Transverse colon (tissue), 4 donors: ENCODE measurements around the gene ACP2. TPM values are rescaled to one million over a fixed set of nuclear protein-coding genes. Genes with fewer than 3 reads are reported as not detected.
"Not testable (repeated sequence)": the region's sequence is repeated elsewhere in the genome, so short reads cannot be mapped to it uniquely, and the experiment has no call there.

Source experiments
- DNase-seq: peaks from one replicate; pipeline ENCODE4 v3.0.0-alpha.2; 2019
- H3K27ac ChIP-seq, 4 donors: fragments of 200-600 bp; sonication (generic); 2 replicates each; pipeline ENCODE4 v1.5.1; 2016 to 2018; ENCODE audit warnings: inconsistent platforms in 4 of 4
- H3K27me3 ChIP-seq: fragments of 200-600 bp; sonication (generic); 2 replicates; pipeline ENCODE4 v1.5.1; 2017; ENCODE audit warnings: inconsistent platforms
- H3K36me3 ChIP-seq, 4 donors: fragments of 200-600 bp; sonication (generic); 2 replicates each; pipeline ENCODE4 v1.5.1; 2017 to 2019; ENCODE audit warnings: inconsistent platforms in 4 of 4
- H3K4me1 ChIP-seq, 4 donors: fragments of 200-600 bp; sonication (generic); 2 replicates each; pipeline ENCODE4 v1.5.1; 2017 to 2020; ENCODE audit warnings: inconsistent platforms in 4 of 4
- H3K4me3 ChIP-seq, 4 donors: fragments of 200-600 bp; sonication (generic); 1 replicate in 1 of 4; 2 replicates in 3 of 4; pipeline versions ENCODE4 v1.5.1 to v1.6.1; 2017 to 2019; ENCODE audit warnings: inconsistent platforms in 4 of 4
- H3K9me3 ChIP-seq, 2 donors: fragments of 200-600 bp; sonication (generic); 2 replicates each; pipeline ENCODE4 v1.5.1; 2017 to 2019; ENCODE audit warnings: inconsistent platforms in 2 of 2
- CTCF ChIP-seq, 5 experiments: fragments of 200-600 bp in 3 of 5; fragments of 450-650 bp in 2 of 5; sonication (generic) in 3 of 5; IDR thresholded peaks; 1 replicate in 2 of 5; 2 replicates in 3 of 5; pipeline ENCODE4 v1.5.1; 2016 to 2017; ENCODE audit warnings: antibody characterized with exemption in 5 of 5, inconsistent platforms in 3 of 5, mild to moderate bottlenecking in 2 of 5, moderate library complexity in 1 of 5
- EP300 ChIP-seq: sonication (generic); formaldehyde crosslinking; IDR thresholded peaks from one replicate; pipeline ENCODE4 v1.6.1; 2017; ENCODE audit warnings: antibody characterized with exemption, low read depth
- POLR2A ChIP-seq: fragments of 450-650 bp; IDR thresholded peaks from one replicate; pipeline ENCODE4 v1.6.1; 2016; ENCODE audit warnings: antibody characterized with exemption, mild to moderate bottlenecking, moderate library complexity
- POLR2AphosphoS5 ChIP-seq, 3 donors: sonication (generic); formaldehyde crosslinking; IDR thresholded peaks; one replicate each; pipeline ENCODE4 v1.6.1; 2016; ENCODE audit warnings: antibody characterized with exemption in 3 of 3
- WGBS, 2 donors: methylation state at CpG; one replicate each; pipeline ENCODE4 v1.1.5; 2018; ENCODE audit warnings: low coverage in 1 of 2; 5-methylcytosine and 5-hydroxymethylcytosine counted together
- in situ Hi-C, 4 donors: fragments of 200-750 bp; cut with MboI; loops; one replicate each; pipeline versions ENCODE4 v1.15.0 to v1.15.1; 2017; ENCODE audit warnings: low sequenced_read_pairs in 3 of 4, low pct_ligation_motif_present in 1 of 4, low pct_unique_long_range_greater_than_20kb in 1 of 4
- intact Hi-C: fragments of 100-400 bp; cut with DNase I; formaldehyde crosslinking; loops from one replicate; pipeline ENCODE4 v1.15.1; 2023; ENCODE audit warnings: low total_unique reads
- total RNA-seq, 4 donors: library from RNA; depleted of rRNA; stranded (reverse); fragments of >200 nt; gene quantifications; one replicate each; pipeline ENCODE4 v1.1.0, GENCODE V29; 2016

Gene ACP2
- total RNA-seq, 4 donors from 2014 or later, result 66.3 to 120 (median 88.9) TPM

- Histone ChIP-seq H3K9me3 (no peaks in the 10 kb centered on the region), H3K4me1 (peaks cover 0 to 5% (median 0%) of the 10 kb centered on the region in 4 donors), H3K4me3 (no peak overlapping the region), H3K27ac (no peak overlapping the region), H3K36me3 (no peaks in the 10 kb centered on the region), H3K27me3 (no peaks in the 10 kb centered on the region)
- TF ChIP-seq POLR2AphosphoS5 (IDR thresholded peaks at IDR 0.05), result no peak
- TF ChIP-seq EP300, result no peak
- TF ChIP-seq POLR2A, result no peak
- TF ChIP-seq CTCF (IDR thresholded peaks at IDR 0.05), result no peak
- WGBS, 2 donors, result 96 to 100% methylated on average over 1 to 5 of the region's 5 CpGs
- intact Hi-C loops, result no loop called here
- in situ Hi-C loops, result no loop called here
- no peak for DNase-seq
Measured at GRCh38 chr11:47208628-47209027, 40.0 kb downstream of the ACP2 start.

GRCh38 chr11:47208008-47208552 is 40.5 kb downstream of the ACP2 start:
- H3K4me3 ChIP-seq, H3K36me3 ChIP-seq, intact Hi-C loops, in situ Hi-C loops, H3K4me1 ChIP-seq, H3K27ac ChIP-seq, H3K27me3 ChIP-seq, H3K9me3 ChIP-seq, DNase-seq: not testable (repeated sequence)
- WGBS, 2 donors, result 93 to 94% methylated on average over 5 to 13 of the region's 13 CpGs

GRCh38 chr11:47207459-47207858 is 41.2 kb downstream of the ACP2 start:
- intact Hi-C loops, result no loop called here

GRCh38 chr11:47206577-47206976 is 42.0 kb downstream of the ACP2 start:
- DNase-seq, H3K4me3 ChIP-seq, H3K4me1 ChIP-seq, H3K27me3 ChIP-seq, intact Hi-C loops, H3K9me3 ChIP-seq, H3K36me3 ChIP-seq, in situ Hi-C loops, H3K27ac ChIP-seq: not testable (repeated sequence)
- 74 to 88% methylated on average over 4 to 5 of the region's 5 CpGs for WGBS, 2 donors

More at GRCh38 chr11:47207459-47207858, 41.2 kb downstream of the ACP2 start:
- Histone ChIP-seq H3K9me3 (no peaks in the 10 kb centered on the region), H3K27me3 (no peaks in the 10 kb centered on the region), H3K27ac (no peak overlapping the region), H3K4me3 (no peak overlapping the region), H3K36me3 (no peaks in the 10 kb centered on the region), H3K4me1 (peaks cover 0 to 5% (median 0%) of the 10 kb centered on the region in 4 donors)
- DNase-seq, result no peak
- WGBS, 2 donors, result 86% methylated on average over 6 of the region's 6 CpGs; no CpG with 5 or more reads in 1 of the 2 donors
- in situ Hi-C loops, result no loop called here
- TF ChIP-seq EP300 (no peak), POLR2A (no peak), POLR2AphosphoS5 (IDR thresholded peaks at IDR 0.05) (no peak), CTCF (IDR thresholded peaks at IDR 0.05) (no peak)

- no peak overlapping the region for H3K4me3 ChIP-seq
- H3K9me3 ChIP-seq, result no peaks in the 10 kb centered on the region
- H3K4me1 ChIP-seq, result peaks cover 0 to 5% (median 0%) of the 10 kb centered on the region in 4 donors
- no peak for TF ChIP-seq CTCF (IDR thresholded peaks at IDR 0.05)
- TF ChIP-seq EP300, result no peak
- TF ChIP-seq POLR2A, result no peak
- TF ChIP-seq POLR2AphosphoS5 (IDR thresholded peaks at IDR 0.05), result no peak
- in situ Hi-C loops (no loop called here), intact Hi-C loops (no loop called here)
- DNase-seq, result no peak
- WGBS, 2 donors, result 76 to 80% methylated on average over 1 to 2 of the region's 2 CpGs
- no peaks in the 10 kb centered on the region for H3K36me3 ChIP-seq
- H3K27ac ChIP-seq, result no peak overlapping the region
- no peaks in the 10 kb centered on the region for H3K27me3 ChIP-seq
Measured at GRCh38 chr11:47204637-47204989, 44.0 kb downstream of the ACP2 start.
